H1 (cell line): ENCODE data around the gene GDPD5. TPM values are rescaled to one million over a fixed set of nuclear protein-coding genes. Genes with fewer than 3 reads are reported as not detected.

Source experiments
- CTCF ChIA-PET: fragments of 300-600 bp; sonication (Branson Sonifier 250); formaldehyde crosslinking; loops from one replicate; lab custom pipeline; 2021; ENCODE audit not compliant: partially characterized antibody; lab: Charles Lee
- POLR2A ChIA-PET: fragments of 300-600 bp; sonication (Branson Sonifier 250); formaldehyde crosslinking; loops from one replicate; lab custom pipeline; 2021; ENCODE audit warnings: inconsistent platforms; ENCODE audit not compliant: partially characterized antibody; lab: Charles Lee
- DNase-seq, 2 experiments: peaks; one replicate each; pipeline versions ENCODE4 v3.0.0 to v3.0.0-alpha.2; 2010 to 2022; ENCODE audit warnings: low spot score in 2 of 2, low read depth in 1 of 2, mixed read lengths in 1 of 2
- FAIRE-seq: peaks from 2 replicates; lab custom pipeline; 2011; peaks lifted over from hg19 to GRCh38; lab: Jason Lieb, UNC
- H2AFZ ChIP-seq: 2 replicates; pipeline ENCODE4 v1.8.1; 2012; ENCODE audit warnings: low read length, inconsistent platforms
- H2AK5ac ChIP-seq: 2 replicates; pipeline ENCODE4 v1.6.1; 2013; ENCODE audit warnings: low read depth, low read length
- H2BK120ac ChIP-seq: replicated peaks from 2 replicates; pipeline ENCODE3; 2013; ENCODE audit warnings: low read depth, low read length, inconsistent platforms
- H2BK12ac ChIP-seq: 2 replicates; pipeline ENCODE4 v1.6.1; 2013; ENCODE audit warnings: low read depth, low read length
- H2BK15ac ChIP-seq: 2 replicates; pipeline ENCODE4 v1.6.1; 2013; ENCODE audit warnings: low read length
- H2BK20ac ChIP-seq: 2 replicates; pipeline ENCODE4 v1.6.1; 2013; ENCODE audit warnings: low read length
- H2BK5ac ChIP-seq: 2 replicates; pipeline ENCODE4 v1.6.1; 2013; ENCODE audit warnings: low read depth, low read length
- H3K14ac ChIP-seq: 2 replicates; pipeline ENCODE4 v1.6.1; 2013; ENCODE audit warnings: inconsistent platforms; ENCODE audit not compliant: insufficient read length
- H3K18ac ChIP-seq: 2 replicates; pipeline ENCODE4 v1.6.1; 2013; ENCODE audit warnings: low read length; ENCODE audit errors: extremely low read depth
- H3K23ac ChIP-seq: 2 replicates; pipeline ENCODE4 v1.6.1; 2013; ENCODE audit warnings: inconsistent platforms; ENCODE audit not compliant: insufficient read length
- H3K23me2 ChIP-seq: 2 replicates; pipeline ENCODE4 v1.6.1; 2013; ENCODE audit warnings: low read depth, low read length
- H3K27ac ChIP-seq: 2 replicates; pipeline ENCODE4 v1.6.1; 2011; ENCODE audit warnings: low read depth, low read length, inconsistent platforms
- H3K27me3 ChIP-seq, 4 experiments: replicated peaks in 1 of 4; 1 replicate in 1 of 4; 2 replicates in 3 of 4; pipeline versions ENCODE4 v1.6.1 to v1.8.1; 2011 to 2013; ENCODE audit warnings: low read length in 3 of 4, mild to moderate bottlenecking in 3 of 4, inconsistent platforms in 2 of 4, mixed read lengths in 2 of 4, moderate library complexity in 1 of 4; ENCODE audit not compliant: control insufficient read depth in 3 of 4, insufficient read depth in 3 of 4; ENCODE audit errors: extremely low read depth in 1 of 4
- H3K36me3 ChIP-seq, 4 experiments: 2 replicates each; pipeline versions ENCODE4 v1.6.1 to v1.8.1; 2011 to 2013; ENCODE audit warnings: mild to moderate bottlenecking in 4 of 4, low read length in 3 of 4, moderate library complexity in 2 of 4, control low read depth in 1 of 4, inconsistent platforms in 1 of 4; ENCODE audit not compliant: insufficient read depth in 4 of 4, control insufficient read depth in 2 of 4
- H3K4ac ChIP-seq: replicated peaks from 2 replicates; pipeline ENCODE3; 2013; ENCODE audit warnings: low read length, low read depth, mixed read lengths, inconsistent platforms; ENCODE audit not compliant: insufficient read length
- H3K4me1 ChIP-seq, 4 experiments: replicated peaks in 1 of 4; 1 replicate in 1 of 4; 2 replicates in 3 of 4; pipeline versions ENCODE4 v1.6.1 to v1.8.1; 2011 to 2013; ENCODE audit warnings: low read length in 3 of 4, inconsistent platforms in 2 of 4, mixed read lengths in 1 of 4; ENCODE audit not compliant: insufficient read depth in 4 of 4, control insufficient read depth in 3 of 4
- H3K4me2 ChIP-seq, 2 experiments: 2 replicates each; pipeline versions ENCODE4 v1.6.1 to v1.8.1; 2011 to 2013; ENCODE audit warnings: low read depth in 2 of 2, low read length in 2 of 2, control low read depth in 1 of 2, inconsistent platforms in 1 of 2, mild to moderate bottlenecking in 1 of 2; ENCODE audit not compliant: insufficient read depth in 1 of 2
- H3K4me3 ChIP-seq, 4 experiments: fragments of 200-600, 300-600 bp in 1 of 4; sonication (generic), shearing (Covaris generic), sonication (Bioruptor Twin) in 1 of 4; 2 replicates each; pipeline versions ENCODE4 v1.5.1 to v1.8.1; 2011 to 2016; ENCODE audit warnings: low read length in 4 of 4, low read depth in 3 of 4, control low read depth in 2 of 4, inconsistent platforms in 2 of 4, mild to moderate bottlenecking in 2 of 4, mixed read lengths in 1 of 4, moderate library complexity in 1 of 4; ENCODE audit not compliant: insufficient read depth in 2 of 4; ENCODE audit errors: extremely low read depth in 1 of 4
- H3K56ac ChIP-seq: replicated peaks from 2 replicates; pipeline ENCODE3; 2013; ENCODE audit warnings: low read depth, mild to moderate bottlenecking, mixed read lengths, low read length, inconsistent platforms; ENCODE audit not compliant: insufficient read length
- H3K79me1 ChIP-seq: 2 replicates; pipeline ENCODE4 v1.6.1; 2013; ENCODE audit warnings: low read depth, low read length, control low read depth
- H3K79me2 ChIP-seq, 2 experiments: 2 replicates each; pipeline versions ENCODE4 v1.6.1 to v1.8.1; 2012 to 2013; ENCODE audit warnings: low read length in 2 of 2, mild to moderate bottlenecking in 2 of 2, inconsistent platforms in 1 of 2; ENCODE audit not compliant: insufficient read depth in 2 of 2, control insufficient read depth in 1 of 2
- H3K9ac ChIP-seq, 4 experiments: replicated peaks in 1 of 4; 1 replicate in 1 of 4; 2 replicates in 3 of 4; pipeline versions ENCODE4 v1.6.1 to v1.8.1; 2011 to 2013; ENCODE audit warnings: low read depth in 3 of 4, low read length in 3 of 4, control low read depth in 2 of 4, mild to moderate bottlenecking in 2 of 4, moderate library complexity in 2 of 4, inconsistent platforms in 1 of 4; ENCODE audit errors: extremely low read depth in 1 of 4
- H3K9me3 ChIP-seq, 2 experiments: 2 replicates each; pipeline versions ENCODE4 v1.6.1 to v1.8.1; 2012 to 2013; ENCODE audit warnings: mild to moderate bottlenecking in 2 of 2, moderate library complexity in 2 of 2, control low read depth in 1 of 2, inconsistent platforms in 1 of 2, low read depth in 1 of 2, low read length in 1 of 2, mixed read lengths in 1 of 2; ENCODE audit not compliant: insufficient read depth in 2 of 2
- H4K20me1 ChIP-seq, 2 experiments: replicated peaks in 1 of 2; 2 replicates each; pipeline versions ENCODE3 to v1.8.1; 2011 to 2013; ENCODE audit warnings: inconsistent platforms in 2 of 2, low read length in 2 of 2, mild to moderate bottlenecking in 1 of 2; ENCODE audit not compliant: insufficient read depth in 2 of 2, control insufficient read depth in 1 of 2
- H4K5ac ChIP-seq: 2 replicates; pipeline ENCODE4 v1.6.1; 2013; ENCODE audit warnings: low read length, low read depth, mixed read lengths, inconsistent platforms; ENCODE audit not compliant: insufficient read length
- H4K8ac ChIP-seq: 2 replicates; pipeline ENCODE4 v1.8.0; 2013; ENCODE audit warnings: mild to moderate bottlenecking, moderate library complexity, low read length, inconsistent platforms; ENCODE audit not compliant: insufficient read depth; ENCODE audit errors: extremely low read depth
- H4K91ac ChIP-seq: replicated peaks from 2 replicates; pipeline ENCODE3; 2013; ENCODE audit warnings: low read length, mixed read lengths, inconsistent platforms; ENCODE audit not compliant: insufficient read length
- BCL11A ChIP-seq, 2 experiments: IDR thresholded peaks; one replicate each; pipeline ENCODE4 v1.6.1; 2011; ENCODE audit warnings: low read depth in 2 of 2, low read length in 2 of 2, mild to moderate bottlenecking in 2 of 2
- EGR1 ChIP-seq: IDR thresholded peaks from 2 replicates; pipeline ENCODE4 v1.6.1; 2011; ENCODE audit warnings: low read depth, low read length, borderline replicate concordance
- EP300 ChIP-seq, 2 experiments: IDR thresholded peaks; 1 replicate in 1 of 2; 2 replicates in 1 of 2; pipeline ENCODE4 v1.6.1; 2011 to 2012; ENCODE audit warnings: low read depth in 2 of 2, low read length in 2 of 2, mild to moderate bottlenecking in 2 of 2, borderline replicate concordance in 1 of 2, inconsistent platforms in 1 of 2, moderate library complexity in 1 of 2
- RBBP5 ChIP-seq: IDR thresholded peaks from 2 replicates; pipeline ENCODE4 v1.7.1; 2012; ENCODE audit warnings: low read depth, mild to moderate bottlenecking, inconsistent platforms, low read length, moderate library complexity, borderline replicate concordance
- SP4 ChIP-seq: IDR thresholded peaks from 2 replicates; pipeline ENCODE4 v1.6.1; 2012; ENCODE audit warnings: low read length, inconsistent platforms
- ZNF274 ChIP-seq: IDR thresholded peaks from 2 replicates; pipeline ENCODE4 v1.7.0; 2012; ENCODE audit warnings: low read length, borderline replicate concordance; ENCODE audit errors: extremely low read depth
- WGBS, 2 experiments: shearing (Covaris generic) in 1 of 2; methylation state at CpG; one replicate each; pipeline versions ENCODE4 v1.1.6 to v1.1.7; 2013 to 2015; ENCODE audit warnings: low lambda C conversion rate in 2 of 2, mixed read lengths in 2 of 2, inconsistent platforms in 1 of 2, low coverage in 1 of 2, missing lambda C conversion rate in 1 of 2; ENCODE audit not compliant: insufficient replicate concordance in 2 of 2, insufficient coverage in 1 of 2, insufficient read length in 1 of 2; ENCODE audit errors: extremely low coverage in 1 of 2, missing lambda C conversion rate in 1 of 2; 5-methylcytosine and 5-hydroxymethylcytosine counted together
- polyA plus RNA-seq, 7 experiments: library from polyadenylated mRNA; depleted of rRNA in 3 of 7; stranded (reverse) in 5 of 7; unstranded in 2 of 7; fragments of >200 nt in 5 of 7; fragments of 200-250 nt in 2 of 7; gene quantifications; 1 replicate in 5 of 7; 2 replicates in 1 of 7; 4 replicates in 1 of 7; pipeline versions ENCODE4 v1.2.1 to v1.2.3, GENCODE V29; 2011 to 2013; ENCODE audit warnings: missing spikeins in 2 of 7, mixed read lengths in 2 of 7
- total RNA-seq: library from RNA; stranded (reverse); fragmentation: NEBNext Ultra II Directional; extraction: Animal tissue kit (Norgen Biotek cat#: 25700); gene quantifications from 2 replicates; pipeline ENCODE4 v1.2.1, GENCODE V29; 2021
- TF ChIP-seq, protein P1 (sequence below): IDR thresholded peaks from 2 replicates; pipeline ENCODE4 v1.6.1; 2011; ENCODE audit warnings: low read depth, mild to moderate bottlenecking, low read length; ENCODE audit not compliant: insufficient read depth
- TF ChIP-seq, protein P2 (sequence below): IDR thresholded peaks from 2 replicates; pipeline ENCODE4 v1.6.1; 2011; ENCODE audit warnings: low read length, improper control_type of control experiment
- TF ChIP-seq, protein P3 (sequence below): IDR thresholded peaks from 2 replicates; pipeline ENCODE4 v1.6.1; 2012; ENCODE audit warnings: low read length, inconsistent platforms

Gene GDPD5
- total and polyA plus RNA-seq, 2 of the 8 experiments (the other 6 are each of a cell fraction or from before 2014, with no cell fraction given) = 7.8 to 8.6 TPM

DNA sequence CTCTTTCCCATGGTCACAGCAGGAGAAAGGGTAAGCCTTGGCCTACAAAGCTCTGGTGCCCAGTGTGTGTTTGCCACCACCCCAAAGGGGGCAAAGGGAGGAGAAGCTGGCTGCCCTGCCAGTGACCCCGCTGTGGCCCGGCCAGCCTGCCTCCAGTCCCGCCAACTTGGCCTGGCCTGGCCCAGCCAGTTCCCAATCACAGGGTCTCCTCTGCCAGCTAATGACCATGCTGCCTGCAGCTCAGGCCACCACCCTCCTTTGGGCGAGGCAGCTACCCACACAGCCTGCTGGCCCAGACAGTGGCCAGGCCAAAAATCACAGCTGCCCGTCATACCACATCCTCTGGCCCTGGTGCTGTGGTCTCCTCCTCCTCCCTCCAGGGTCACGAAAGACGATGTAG lies 5.1 kb downstream of the GDPD5 start:
- H2AK5ac ChIP-seq = no peak overlapping the region
- H3K36me3 ChIP-seq = no peaks in the 10 kb centered on the region
- H3K27me3 ChIP-seq = peaks cover 14 to 31% (median 19%) of the 10 kb centered on the region in 4 experiments; a peak in 6 of 7 replicates
- ChIA-PET POLR2A (interaction anchor here (0.6 to 1.3 kb wide), 7 partner anchors 9 to 136 kb away, joined by 3 to 4 read pairs (median 3); partner anchors contain the start of gene SERPINH1), CTCF (interaction anchor here (0.8 to 27.2 kb wide), 11 partner anchors 11 to 136 kb away, joined by 3 to 603 read pairs (median 5); no protein-coding TSS in a partner anchor)
- H3K4ac ChIP-seq = no peak overlapping the region
- H3K23ac ChIP-seq = no peak overlapping the region
- H2BK12ac ChIP-seq = peak overlapping the region; percentile 31; the same call in 1 of the 2 replicates
- H3K56ac ChIP-seq = no peak overlapping the region
- no peak overlapping the region for H3K27ac ChIP-seq
- H2BK15ac ChIP-seq = no peak overlapping the region
- no peak overlapping the region for H4K5ac ChIP-seq
- FAIRE-seq (no peak), DNase-seq (no peak)
- no peak overlapping the region for H2BK120ac ChIP-seq
- H2BK20ac ChIP-seq = no peak overlapping the region
- no peak overlapping the region for H3K4me3 ChIP-seq
- H3K4me1 ChIP-seq = peaks cover 0 to 9% (median 1%) of the 10 kb centered on the region in 4 experiments; a peak in 2 of 7 replicates
- 88% methylated on average over 6 of the region's 7 CpGs; no CpG with 5 or more reads in 1 of the 2 experiments for WGBS, 2 experiments
- no peak overlapping the region for H3K18ac ChIP-seq
- H3K4me2 ChIP-seq = no peak overlapping the region
- no peak overlapping the region for H2AFZ ChIP-seq
- H3K9ac ChIP-seq = no peak overlapping the region
- H3K23me2 ChIP-seq = peaks cover 8% of the 10 kb centered on the region; the same call in 1 of the 2 replicates
- H3K14ac ChIP-seq = no peak overlapping the region
- H2BK5ac ChIP-seq = no peak overlapping the region
- no peaks in the 10 kb centered on the region for H4K20me1 ChIP-seq
- H3K79me2 ChIP-seq = no peaks in the 10 kb centered on the region
- H3K79me1 ChIP-seq = no peaks in the 10 kb centered on the region
- no peak overlapping the region for H4K91ac ChIP-seq
- H4K8ac ChIP-seq = no peak overlapping the region
- H3K9me3 ChIP-seq = 0 out of 4 replicates have a peak, but pooled peaks cover 0 to 2% of the 10 kb centered on the region in 2 experiments
- TF ChIP-seq, protein P1, sequence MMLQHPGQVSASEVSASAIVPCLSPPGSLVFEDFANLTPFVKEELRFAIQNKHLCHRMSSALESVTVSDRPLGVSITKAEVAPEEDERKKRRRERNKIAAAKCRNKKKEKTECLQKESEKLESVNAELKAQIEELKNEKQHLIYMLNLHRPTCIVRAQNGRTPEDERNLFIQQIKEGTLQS = no peak
- TF ChIP-seq ZNF274 = no peak
- TF ChIP-seq SP4 = no peak
- TF ChIP-seq EP300 (IDR thresholded peaks at IDR 0.05; ENCODE audit: borderline replicate concordance in 1 of 2, low read depth in 2 of 2, low read length in 2 of 2) = no peak
- TF ChIP-seq, protein P2, sequence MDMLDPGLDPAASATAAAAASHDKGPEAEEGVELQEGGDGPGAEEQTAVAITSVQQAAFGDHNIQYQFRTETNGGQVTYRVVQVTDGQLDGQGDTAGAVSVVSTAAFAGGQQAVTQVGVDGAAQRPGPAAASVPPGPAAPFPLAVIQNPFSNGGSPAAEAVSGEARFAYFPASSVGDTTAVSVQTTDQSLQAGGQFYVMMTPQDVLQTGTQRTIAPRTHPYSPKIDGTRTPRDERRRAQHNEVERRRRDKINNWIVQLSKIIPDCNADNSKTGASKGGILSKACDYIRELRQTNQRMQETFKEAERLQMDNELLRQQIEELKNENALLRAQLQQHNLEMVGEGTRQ = no peak
- TF ChIP-seq RBBP5 = no peak
- no peak for TF ChIP-seq BCL11A (IDR thresholded peaks at IDR 0.05; ENCODE audit: low read depth in 2 of 2, low read length in 2 of 2)
- TF ChIP-seq, protein P3, sequence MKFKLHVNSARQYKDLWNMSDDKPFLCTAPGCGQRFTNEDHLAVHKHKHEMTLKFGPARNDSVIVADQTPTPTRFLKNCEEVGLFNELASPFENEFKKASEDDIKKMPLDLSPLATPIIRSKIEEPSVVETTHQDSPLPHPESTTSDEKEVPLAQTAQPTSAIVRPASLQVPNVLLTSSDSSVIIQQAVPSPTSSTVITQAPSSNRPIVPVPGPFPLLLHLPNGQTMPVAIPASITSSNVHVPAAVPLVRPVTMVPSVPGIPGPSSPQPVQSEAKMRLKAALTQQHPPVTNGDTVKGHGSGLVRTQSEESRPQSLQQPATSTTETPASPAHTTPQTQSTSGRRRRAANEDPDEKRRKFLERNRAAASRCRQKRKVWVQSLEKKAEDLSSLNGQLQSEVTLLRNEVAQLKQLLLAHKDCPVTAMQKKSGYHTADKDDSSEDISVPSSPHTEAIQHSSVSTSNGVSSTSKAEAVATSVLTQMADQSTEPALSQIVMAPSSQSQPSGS = no peak
- TF ChIP-seq EGR1 = no peak
